Measurements from ENCODE around the gene PDE4DIP.
"Not testable (repeated sequence)": the region's sequence is repeated elsewhere in the genome, so short reads cannot be mapped to it uniquely, and the experiment has no call there.

Gene PDE4DIP

GRCh38 chr1:148969126-148969525 lies 124.9 kb downstream of the PDE4DIP start:
- not testable (repeated sequence) for H3K27ac Mint-ChIP-seq; H3K27me3 Mint-ChIP-seq; H3K9me3 Mint-ChIP-seq; H3K36me3 Mint-ChIP-seq (ENCODE audit: low read depth); H3K4me3 Mint-ChIP-seq; H3K4me1 Mint-ChIP-seq (ENCODE audit: low read depth)

- H3K4me3 Mint-ChIP-seq: peak overlapping the region; percentile 76
- peak overlapping the region; percentile 91 for H3K27ac Mint-ChIP-seq
- not testable (repeated sequence) for H3K27me3 Mint-ChIP-seq, H3K9me3 Mint-ChIP-seq
- peaks cover 28% of the 10 kb centered on the region for H3K36me3 Mint-ChIP-seq (ENCODE audit: low read depth)
- peaks cover 23% of the 10 kb centered on the region for H3K4me1 Mint-ChIP-seq (ENCODE audit: low read depth)
Observed at GRCh38 chr1:148975453-148975852, 131.2 kb downstream of the PDE4DIP start.

GRCh38 chr1:148975866-148976537 lies 131.8 kb downstream of the PDE4DIP start:
- Mint-ChIP-seq H3K4me1 (ENCODE audit: low read depth) (peaks cover 23% of the 10 kb centered on the region), H3K4me3 (peak overlapping the region; percentile 76), H3K27ac (peak overlapping the region; percentile 91), H3K36me3 (ENCODE audit: low read depth) (peaks cover 33% of the 10 kb centered on the region)
- not testable (repeated sequence) for H3K27me3 Mint-ChIP-seq, H3K9me3 Mint-ChIP-seq

- H3K27me3 Mint-ChIP-seq, H3K4me3 Mint-ChIP-seq, H3K27ac Mint-ChIP-seq, H3K9me3 Mint-ChIP-seq: not testable (repeated sequence)
- peaks cover 23% of the 10 kb centered on the region for H3K4me1 Mint-ChIP-seq (ENCODE audit: low read depth)
- H3K36me3 Mint-ChIP-seq (ENCODE audit: low read depth): peaks cover 46% of the 10 kb centered on the region
Observed at GRCh38 chr1:148977785-148978184, 133.6 kb downstream of the PDE4DIP start.

- not testable (repeated sequence) for H3K27me3 Mint-ChIP-seq; H3K9me3 Mint-ChIP-seq; H3K4me1 Mint-ChIP-seq (ENCODE audit: low read depth); H3K27ac Mint-ChIP-seq; H3K36me3 Mint-ChIP-seq (ENCODE audit: low read depth); H3K4me3 Mint-ChIP-seq
Observed at GRCh38 chr1:148989378-148989777, 145.2 kb downstream of the PDE4DIP start.

DNA sequence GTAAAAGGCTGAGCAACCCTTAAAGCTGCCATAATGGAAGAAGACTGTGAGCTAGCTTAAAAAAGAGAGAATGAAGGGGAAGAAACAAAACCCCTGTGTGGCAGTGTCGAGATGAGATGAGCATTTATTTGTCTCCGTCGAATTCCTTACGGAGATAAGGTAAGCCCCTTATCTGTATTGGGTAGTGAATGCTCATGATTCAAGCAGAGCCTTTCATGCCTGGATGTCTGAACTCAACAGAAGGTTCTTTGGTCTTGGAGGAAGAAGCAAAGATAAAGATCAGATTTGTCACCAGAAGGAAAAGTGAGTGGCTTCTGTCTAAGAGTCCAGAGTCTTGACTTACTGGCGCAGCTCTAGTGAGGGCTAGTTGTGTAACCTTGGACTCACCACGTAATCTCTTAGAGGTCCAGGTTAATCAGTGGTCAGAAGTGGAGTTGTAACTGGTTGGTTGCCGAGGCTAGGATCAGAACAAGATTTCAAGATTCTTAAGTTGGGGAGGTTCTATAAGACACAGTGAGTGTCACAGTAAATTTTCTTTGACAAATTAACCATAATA lies 146.1 kb downstream of the PDE4DIP start:
- not testable (repeated sequence) for H3K36me3 Mint-ChIP-seq (ENCODE audit: low read depth); H3K27me3 Mint-ChIP-seq; H3K9me3 Mint-ChIP-seq; H3K4me1 Mint-ChIP-seq (ENCODE audit: low read depth); H3K4me3 Mint-ChIP-seq; H3K27ac Mint-ChIP-seq

GRCh38 chr1:148991818-148992217 lies 147.6 kb downstream of the PDE4DIP start:
- H3K4me3 Mint-ChIP-seq; H3K27ac Mint-ChIP-seq; H3K36me3 Mint-ChIP-seq (ENCODE audit: low read depth); H3K9me3 Mint-ChIP-seq; H3K27me3 Mint-ChIP-seq; H3K4me1 Mint-ChIP-seq (ENCODE audit: low read depth): not testable (repeated sequence)

DNA sequence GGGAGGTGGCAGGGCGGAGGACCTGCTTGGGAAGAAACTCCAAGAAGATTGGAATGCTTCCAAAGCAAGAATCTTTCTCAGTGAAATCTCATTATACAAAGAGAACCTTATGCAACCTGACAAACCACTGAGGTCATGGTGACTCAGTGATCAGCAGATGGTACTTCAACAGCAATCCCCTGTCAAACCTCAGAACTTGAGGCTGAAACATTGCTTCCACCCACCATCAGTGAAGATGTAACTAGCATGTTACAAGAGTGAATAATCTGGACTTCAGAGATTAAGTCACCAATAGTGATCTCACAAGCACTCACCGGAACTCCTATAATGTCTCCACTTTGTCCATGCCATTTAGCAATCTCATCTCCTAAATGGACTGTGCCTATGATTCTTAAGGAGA lies 148.1 kb downstream of the PDE4DIP start:
- H3K36me3 Mint-ChIP-seq (ENCODE audit: low read depth); H3K9me3 Mint-ChIP-seq; H3K4me3 Mint-ChIP-seq; H3K4me1 Mint-ChIP-seq (ENCODE audit: low read depth); H3K27ac Mint-ChIP-seq; H3K27me3 Mint-ChIP-seq: not testable (repeated sequence)

GRCh38 chr1:148996449-148997224 lies 152.4 kb downstream of the PDE4DIP start:
- H3K4me1 Mint-ChIP-seq (ENCODE audit: low read depth); H3K27me3 Mint-ChIP-seq; H3K36me3 Mint-ChIP-seq (ENCODE audit: low read depth); H3K27ac Mint-ChIP-seq; H3K4me3 Mint-ChIP-seq; H3K9me3 Mint-ChIP-seq: not testable (repeated sequence)

DNA sequence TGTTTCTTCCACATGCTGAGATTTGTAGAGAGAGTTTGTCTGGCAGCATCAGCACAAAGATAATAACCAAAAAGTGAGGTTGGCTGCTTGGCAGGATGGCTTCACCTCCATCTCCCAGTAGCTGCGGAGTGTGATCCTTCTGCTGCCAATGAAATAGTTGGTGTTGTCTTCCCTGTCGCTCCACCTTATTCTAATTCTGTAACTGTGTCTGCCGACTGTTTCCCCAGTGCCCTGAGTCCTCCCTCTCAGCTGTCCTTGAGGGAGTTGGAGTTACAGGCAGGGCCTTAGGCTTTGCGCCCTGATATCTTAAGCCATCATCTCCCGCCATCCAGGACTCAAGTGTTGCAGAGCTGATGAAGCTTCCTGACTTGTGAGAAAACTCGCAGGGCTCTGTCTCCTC lies 153.2 kb downstream of the PDE4DIP start:
- not testable (repeated sequence) for H3K36me3 Mint-ChIP-seq (ENCODE audit: low read depth); H3K9me3 Mint-ChIP-seq; H3K4me3 Mint-ChIP-seq; H3K27ac Mint-ChIP-seq; H3K4me1 Mint-ChIP-seq (ENCODE audit: low read depth); H3K27me3 Mint-ChIP-seq

DNA sequence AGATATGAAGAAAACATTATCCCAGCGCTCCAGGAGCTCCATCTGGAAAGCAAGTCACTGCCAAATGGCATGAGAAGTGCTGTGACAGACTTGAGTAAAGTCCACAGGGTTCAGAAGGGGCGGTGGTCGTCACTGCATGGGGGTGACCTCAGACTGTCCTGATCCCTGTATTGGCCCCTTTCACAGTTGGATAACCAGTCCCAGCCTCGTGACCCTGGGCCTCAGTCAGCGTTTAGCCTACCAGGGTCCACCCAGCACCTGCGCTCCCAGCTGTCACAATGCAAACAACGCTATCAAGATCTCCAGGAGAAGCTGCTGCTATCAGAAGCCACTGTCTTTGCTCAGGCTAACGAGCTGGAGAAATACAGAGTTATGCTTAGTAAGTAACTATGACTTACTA lies 158.4 kb downstream of the PDE4DIP start:
- not testable (repeated sequence) for H3K27me3 Mint-ChIP-seq; H3K27ac Mint-ChIP-seq; H3K9me3 Mint-ChIP-seq; H3K4me3 Mint-ChIP-seq; H3K36me3 Mint-ChIP-seq (ENCODE audit: low read depth); H3K4me1 Mint-ChIP-seq (ENCODE audit: low read depth)

- not testable (repeated sequence) for H3K4me1 Mint-ChIP-seq (ENCODE audit: low read depth); H3K9me3 Mint-ChIP-seq; H3K27me3 Mint-ChIP-seq; H3K4me3 Mint-ChIP-seq; H3K27ac Mint-ChIP-seq; H3K36me3 Mint-ChIP-seq (ENCODE audit: low read depth)
Observed at GRCh38 chr1:149008326-149008725, 164.1 kb downstream of the PDE4DIP start.

- not testable (repeated sequence) for H3K27me3 Mint-ChIP-seq; H3K27ac Mint-ChIP-seq; H3K4me1 Mint-ChIP-seq (ENCODE audit: low read depth); H3K4me3 Mint-ChIP-seq; H3K9me3 Mint-ChIP-seq; H3K36me3 Mint-ChIP-seq (ENCODE audit: low read depth)
Observed at GRCh38 chr1:149008769-149009168, 164.5 kb downstream of the PDE4DIP start.

DNA sequence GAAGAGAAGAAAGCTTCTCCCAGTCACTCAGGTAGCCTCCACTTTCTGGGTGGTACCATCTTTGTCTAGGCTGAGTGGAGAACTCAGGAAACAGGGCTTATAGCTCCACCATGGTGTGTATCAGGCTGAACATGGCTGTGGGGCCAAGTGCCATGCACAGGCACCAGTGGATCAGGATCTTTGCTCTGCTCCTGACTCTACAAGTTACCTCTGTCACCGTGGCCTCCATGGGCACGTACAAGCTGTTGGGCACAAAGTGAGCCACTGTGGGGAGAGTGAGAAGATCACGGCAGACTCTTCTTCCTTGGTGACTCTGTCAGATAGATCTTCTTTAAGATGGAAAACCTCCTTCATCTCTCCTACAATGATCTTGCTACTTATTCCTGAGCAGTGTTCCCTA lies 165.5 kb downstream of the PDE4DIP start:
- not testable (repeated sequence) for H3K36me3 Mint-ChIP-seq (ENCODE audit: low read depth); H3K27ac Mint-ChIP-seq; H3K27me3 Mint-ChIP-seq; H3K9me3 Mint-ChIP-seq; H3K4me1 Mint-ChIP-seq (ENCODE audit: low read depth); H3K4me3 Mint-ChIP-seq

DNA sequence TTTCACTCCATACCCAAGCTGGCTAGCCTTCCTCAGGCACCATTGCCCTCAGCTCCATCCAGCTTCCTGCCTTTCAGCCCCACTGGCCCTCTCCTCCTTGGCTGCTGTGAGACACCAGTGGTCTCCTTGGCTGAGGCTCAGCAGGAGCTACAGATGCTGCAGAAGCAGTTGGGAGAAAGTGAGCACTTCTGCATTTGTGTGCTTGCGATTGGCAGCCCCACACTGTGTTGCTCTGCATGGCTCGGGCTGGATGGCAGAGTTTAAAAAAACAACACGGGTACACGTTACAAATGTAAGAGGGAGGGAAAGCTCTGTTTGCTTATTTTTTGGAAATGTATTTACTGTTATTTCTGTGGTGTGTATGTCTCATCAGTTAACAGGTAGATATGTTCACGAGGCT lies 168.4 kb downstream of the PDE4DIP start:
- H3K4me3 Mint-ChIP-seq; H3K27me3 Mint-ChIP-seq; H3K4me1 Mint-ChIP-seq (ENCODE audit: low read depth); H3K36me3 Mint-ChIP-seq (ENCODE audit: low read depth); H3K27ac Mint-ChIP-seq; H3K9me3 Mint-ChIP-seq: not testable (repeated sequence)

GRCh38 chr1:149013513-149013912 lies 169.3 kb downstream of the PDE4DIP start:
- not testable (repeated sequence) for H3K36me3 Mint-ChIP-seq (ENCODE audit: low read depth); H3K4me1 Mint-ChIP-seq (ENCODE audit: low read depth); H3K27ac Mint-ChIP-seq; H3K4me3 Mint-ChIP-seq; H3K9me3 Mint-ChIP-seq; H3K27me3 Mint-ChIP-seq
